HG02678 (cell line): ENCODE results near the gene RAB36.

Experiments used
- ATAC-seq: cut with Tn5 transposase; IDR thresholded peaks from one replicate; pipeline ENCODE4 v1.9.1; 2021; ENCODE audit warnings: mild to moderate bottlenecking, moderate library complexity; ENCODE audit not compliant: unreplicated experiment

Gene RAB36

DNA sequence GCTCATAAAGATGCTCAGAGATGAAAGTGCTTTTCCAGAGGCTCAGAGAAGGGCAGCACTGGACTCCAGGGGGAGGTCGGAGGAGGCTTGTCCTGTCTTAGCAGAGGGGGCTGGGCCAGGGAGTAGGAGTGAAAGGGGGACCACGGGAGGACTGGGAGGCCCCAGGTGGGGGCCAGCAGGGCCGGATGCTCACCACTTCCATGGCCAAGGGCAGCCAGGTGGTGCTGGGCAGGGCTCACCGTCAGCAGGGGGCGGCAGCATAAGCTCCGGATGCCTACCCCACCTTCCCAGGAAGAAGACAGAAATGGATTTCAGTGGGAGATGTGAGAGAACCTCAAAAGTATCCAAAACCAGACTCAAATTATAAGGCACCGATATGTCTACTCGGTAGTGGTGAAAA lies 11.0 kb downstream of the RAB36 start:
- ATAC-seq: no peak

DNA sequence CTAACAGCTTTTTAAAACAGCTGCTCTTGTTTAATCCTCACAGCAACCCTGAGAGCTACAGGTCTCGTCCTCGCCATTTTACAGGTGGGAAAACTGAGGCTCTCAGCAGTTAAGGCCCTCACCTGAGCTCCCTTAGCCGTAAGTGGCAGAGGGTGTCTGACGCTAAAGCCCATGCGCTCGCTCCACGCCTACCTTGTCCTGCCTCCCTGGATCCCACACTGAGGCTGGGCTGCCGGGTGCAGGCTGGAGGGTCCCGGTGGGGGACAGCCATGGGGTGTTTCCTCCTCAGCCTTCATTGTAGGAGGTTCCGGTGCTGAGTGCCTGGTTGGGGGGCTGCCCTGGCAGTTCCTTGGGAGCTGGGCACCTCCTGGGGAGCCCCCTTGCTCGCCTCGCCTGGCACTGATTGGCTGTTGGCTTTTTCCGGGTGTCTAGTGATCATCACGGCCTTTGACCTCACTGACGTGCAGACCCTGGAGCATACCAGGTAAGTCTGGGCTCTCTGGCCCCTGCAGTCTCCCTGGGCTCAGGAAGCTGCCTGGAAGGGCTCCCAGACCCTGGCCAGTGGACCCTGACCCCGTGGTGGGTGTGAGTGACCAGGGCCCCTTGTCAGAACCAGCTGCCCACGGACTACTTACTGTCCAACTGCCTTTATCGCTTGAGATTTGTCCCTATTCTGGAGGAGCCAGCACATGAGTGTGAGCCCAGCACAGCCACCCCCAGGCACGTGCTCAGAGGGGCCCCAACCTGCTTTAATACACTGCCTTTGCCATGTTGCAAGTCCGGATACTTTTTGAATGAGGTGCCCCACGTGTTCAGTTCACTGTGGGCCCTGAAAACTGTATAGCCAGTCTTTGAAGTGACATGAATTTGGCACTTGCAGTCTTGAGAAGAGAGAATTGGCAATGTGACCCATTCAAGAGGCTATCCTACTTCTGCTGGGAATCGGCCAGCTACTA lies 12.6 kb downstream of the RAB36 start:
- ATAC-seq: no peak

DNA sequence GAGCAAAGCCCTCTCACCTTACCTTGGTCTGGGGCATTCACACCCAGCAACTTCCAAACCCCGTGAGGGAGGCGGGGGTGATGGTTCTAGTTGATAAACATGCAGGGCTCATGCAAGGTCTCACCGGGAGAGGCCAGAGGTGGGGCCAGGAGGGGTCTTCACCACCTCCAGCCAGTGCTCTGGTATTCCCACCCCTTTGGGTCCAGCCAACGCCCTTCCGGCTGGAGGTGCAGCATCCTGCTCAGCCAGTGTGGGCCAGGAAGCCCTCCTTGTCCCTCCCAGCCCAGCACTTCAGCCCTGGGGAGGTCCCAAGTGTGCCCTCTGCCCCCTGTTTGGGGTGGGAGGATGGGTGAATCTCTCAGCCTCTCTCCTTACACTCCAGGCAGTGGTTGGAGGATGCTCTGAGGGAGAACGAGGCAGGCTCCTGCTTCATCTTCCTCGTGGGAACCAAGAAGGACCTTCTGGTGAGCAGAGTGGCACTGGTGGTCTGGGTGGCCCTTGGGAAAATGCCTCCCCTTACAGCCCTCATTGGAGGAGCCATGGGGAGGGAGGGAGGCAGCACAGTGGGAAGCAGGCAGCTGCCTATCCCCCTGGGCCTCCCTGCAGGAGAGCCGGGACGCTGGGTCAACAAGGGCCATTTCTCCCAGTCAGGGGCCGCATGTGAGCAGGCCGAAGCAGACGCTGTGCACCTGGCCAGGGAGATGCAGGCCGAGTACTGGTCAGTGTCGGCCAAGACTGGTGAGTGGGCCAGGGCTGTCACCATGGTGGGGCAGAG lies 13.4 kb downstream of the RAB36 start:
- no peak for ATAC-seq

DNA sequence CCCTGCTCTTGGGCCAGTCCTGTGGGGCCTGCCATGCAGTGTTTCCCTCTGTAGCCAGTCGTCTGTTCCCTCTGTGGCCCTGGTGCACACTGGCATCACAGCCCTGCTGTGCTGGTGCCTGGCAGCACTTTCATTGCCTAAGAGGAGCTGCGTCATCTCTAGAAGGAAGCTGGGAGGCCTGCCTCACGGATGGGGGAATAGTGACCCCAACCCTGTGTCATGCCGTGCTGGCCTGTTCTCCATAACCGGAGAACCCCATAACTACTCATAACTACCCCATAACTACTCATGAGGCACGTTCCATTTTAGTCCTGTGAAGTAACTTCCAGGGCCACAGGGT lies 14.0 kb downstream of the RAB36 start:
- no peak for ATAC-seq

DNA sequence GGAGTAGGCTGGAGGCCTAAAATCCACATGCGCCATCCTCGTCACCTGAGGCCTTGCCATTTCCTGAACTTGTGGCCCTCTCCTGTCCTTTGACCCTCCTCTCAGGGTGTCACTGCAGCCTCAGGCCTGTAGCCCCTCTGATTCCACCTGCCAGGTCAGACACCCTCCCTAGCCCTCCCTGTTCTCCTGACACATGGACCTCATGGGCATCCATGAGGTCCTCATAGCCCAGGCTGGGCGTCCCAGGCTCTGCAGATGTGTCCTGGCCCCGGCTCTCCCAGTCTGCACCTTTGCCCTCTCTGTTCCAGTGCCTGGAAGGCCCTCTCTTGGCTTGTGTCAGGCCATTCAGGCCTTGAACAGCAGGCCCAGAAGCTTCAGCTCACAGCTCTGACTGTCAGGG lies 15.8 kb downstream of the RAB36 start:
- ATAC-seq: no peak

DNA sequence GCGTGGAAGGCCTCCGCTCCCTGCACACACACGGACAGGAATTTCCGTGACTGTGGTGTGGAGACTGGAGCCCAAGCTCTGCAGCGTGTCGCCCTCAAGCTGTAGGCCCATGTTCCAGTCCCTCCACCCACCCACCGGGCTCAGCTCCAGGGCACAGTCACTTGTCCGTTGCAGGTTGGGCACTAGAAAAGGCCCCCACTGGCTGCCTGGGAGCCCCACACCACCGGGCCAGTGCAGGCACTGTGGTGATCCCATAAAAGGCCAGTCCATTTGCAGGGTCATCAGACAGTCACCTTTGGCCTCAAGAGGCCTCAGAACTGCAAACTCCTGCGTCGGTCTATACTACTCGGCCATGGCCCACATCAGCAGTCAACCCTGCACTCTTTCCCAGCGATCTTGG lies 16.3 kb downstream of the RAB36 start:
- no peak for ATAC-seq

DNA sequence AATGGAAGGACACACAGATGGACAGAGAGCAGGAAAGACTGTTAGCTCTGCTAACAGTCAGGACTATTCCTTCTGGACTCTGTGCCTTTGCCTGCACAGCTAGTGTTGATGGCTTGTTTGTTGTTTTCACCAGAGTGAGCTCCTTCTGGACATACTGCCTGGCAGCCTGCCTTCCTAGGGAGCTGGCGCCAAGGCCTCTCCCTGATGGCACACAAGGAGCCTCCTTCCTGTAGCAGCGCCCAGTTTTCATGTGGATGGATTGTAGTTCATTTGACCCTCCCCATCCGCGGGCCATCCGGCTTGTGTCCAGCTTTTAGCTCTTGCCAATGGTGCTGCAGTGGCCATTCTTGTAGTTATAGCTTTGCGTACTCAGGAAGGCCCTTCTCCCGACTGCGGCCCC lies 18.4 kb downstream of the RAB36 start:
- ATAC-seq: no peak

DNA sequence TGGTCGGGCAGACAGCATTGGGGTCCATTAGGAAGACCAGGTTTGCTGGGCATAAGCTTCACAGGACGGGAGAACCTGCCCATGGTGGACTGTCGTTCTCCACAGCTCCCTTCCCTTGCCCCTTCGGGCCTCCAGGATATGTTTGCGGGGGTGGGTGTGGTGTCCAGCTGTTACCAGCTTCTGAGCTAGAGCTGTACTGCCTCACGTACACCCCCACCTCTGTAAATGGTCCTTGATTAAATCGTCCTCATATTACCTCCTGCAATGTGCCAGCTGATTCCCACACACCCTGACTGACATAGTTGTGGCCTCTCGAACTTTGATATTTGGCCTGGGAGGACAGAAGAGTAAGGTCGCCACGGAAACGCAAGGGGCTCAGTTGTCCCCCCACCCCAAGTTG lies 18.8 kb downstream of the RAB36 start:
- no peak for ATAC-seq

DNA sequence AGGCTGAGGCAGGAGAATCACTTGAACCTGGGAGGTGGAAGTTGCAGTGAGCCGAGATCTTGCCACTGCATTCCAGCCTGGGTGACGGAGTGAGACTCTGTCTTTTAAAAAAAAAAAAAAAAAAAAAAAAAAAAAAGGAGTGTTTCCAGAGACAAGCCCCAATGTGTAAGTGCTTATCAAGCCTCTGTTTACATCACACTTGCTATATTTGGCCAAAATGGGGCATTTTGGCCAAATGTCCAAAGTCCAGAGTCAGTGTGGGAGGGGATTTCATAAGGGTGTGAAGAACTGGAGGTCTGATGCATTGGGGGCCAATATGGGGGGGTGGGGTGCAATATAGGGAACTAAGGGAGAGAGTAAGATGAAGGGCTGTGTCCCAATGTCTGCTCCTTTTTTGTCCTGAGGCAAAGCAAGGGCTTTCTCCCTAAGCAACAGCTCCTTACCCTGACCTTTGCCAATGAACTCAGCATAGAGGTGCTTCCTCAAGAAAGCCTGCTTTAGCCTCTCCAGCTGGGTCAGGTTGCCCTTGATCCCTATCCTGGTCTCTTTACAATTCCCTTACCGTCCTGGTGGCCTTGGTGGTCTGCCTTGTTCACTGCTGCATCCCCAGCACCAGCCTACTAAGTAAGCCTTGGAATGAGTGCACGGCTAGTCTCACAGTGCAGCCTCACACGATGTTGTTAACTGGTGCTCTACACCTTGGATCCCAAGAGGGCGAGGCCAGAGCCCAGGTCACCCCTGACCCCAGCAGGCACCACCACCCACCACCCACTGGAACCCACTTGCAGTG lies 21.0 kb downstream of the RAB36 start:
- no peak for ATAC-seq

DNA sequence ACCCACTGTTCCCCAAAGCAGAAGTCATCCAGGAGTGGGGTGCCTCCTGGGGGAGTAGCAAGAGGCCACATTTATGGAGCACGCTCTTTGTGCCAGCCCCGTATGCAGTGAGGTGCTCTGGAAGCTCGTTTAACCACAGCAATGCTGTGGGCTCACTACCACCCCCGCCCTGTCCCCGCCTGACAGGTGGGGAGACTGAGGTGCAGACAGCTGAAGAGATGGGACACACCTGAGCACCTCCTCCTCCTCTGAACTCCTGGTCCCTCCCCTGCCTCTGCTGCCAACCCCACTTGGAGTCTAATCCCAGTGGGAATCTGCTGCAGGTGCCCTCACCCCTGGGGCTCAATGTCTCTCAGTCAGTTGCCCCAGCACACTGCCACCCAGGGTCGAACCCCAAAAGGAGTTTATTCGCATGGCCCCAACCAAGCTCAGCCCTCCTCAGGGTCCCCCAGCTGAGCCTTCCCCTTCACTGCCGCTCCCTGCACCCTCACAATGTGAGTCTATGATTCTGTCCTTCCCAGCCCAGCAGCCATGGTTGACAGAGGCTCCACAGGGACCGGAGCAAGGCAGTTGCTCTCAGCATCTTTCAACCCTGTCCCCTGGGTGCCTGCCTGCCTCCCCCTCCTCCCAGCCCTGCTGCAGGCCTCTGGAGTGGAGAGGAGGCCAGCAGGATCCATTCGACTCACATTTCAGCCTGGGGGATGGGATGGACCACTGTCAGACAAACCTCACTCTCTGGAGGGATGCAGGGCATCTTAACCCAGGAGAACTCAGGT lies 21.8 kb downstream of the RAB36 start:
- ATAC-seq: no peak

DNA sequence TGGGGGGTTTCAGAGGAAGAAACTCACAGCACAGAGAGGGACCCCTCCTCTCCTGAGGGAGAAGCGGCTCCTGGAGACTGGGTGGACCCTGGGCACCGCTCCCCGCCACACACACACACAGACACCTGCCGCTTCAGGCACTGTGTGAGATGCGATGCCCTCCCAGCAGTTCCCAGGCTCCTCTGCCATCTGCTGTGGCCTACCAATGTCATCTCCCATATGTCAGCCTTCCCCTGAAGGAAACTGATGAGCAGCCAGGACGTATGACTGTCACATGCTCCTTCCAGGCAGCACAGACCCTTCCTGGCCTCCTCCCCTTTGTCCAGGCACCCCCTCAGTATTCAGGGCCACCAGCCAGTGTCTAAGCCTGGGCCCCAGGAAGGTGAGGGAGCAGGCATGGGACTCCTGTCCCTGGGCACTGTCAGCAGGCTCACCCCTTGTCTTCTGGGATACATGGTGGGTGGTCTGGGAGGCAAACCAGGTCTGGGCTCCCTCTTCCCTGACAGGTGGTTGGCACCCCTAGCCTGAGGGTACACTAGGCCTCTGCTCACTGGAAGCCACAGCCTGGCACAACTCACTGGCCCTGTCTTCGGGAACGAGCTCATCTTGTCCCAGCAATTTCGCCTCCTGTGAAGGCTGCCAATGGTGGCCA lies 23.2 kb downstream of the RAB36 start:
- ATAC-seq: no peak

DNA sequence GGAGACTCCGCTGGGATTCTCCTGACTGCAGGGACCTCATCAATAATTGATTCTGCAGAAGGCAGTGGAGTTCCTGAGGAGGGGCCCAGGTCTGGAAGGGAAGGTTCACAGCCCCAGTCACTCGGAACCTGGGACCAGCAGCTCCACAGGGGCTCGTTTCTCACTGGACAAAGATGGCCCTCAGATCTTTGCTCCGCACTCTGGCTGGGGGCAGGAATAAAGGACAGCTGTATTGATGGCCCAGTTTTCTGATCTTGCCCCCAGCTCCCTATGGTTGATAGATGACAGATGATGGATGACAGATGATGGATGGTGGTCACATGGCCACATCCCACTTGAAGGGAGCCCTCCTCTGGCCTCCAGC lies 23.7 kb downstream of the RAB36 start:
- ATAC-seq: no peak

DNA sequence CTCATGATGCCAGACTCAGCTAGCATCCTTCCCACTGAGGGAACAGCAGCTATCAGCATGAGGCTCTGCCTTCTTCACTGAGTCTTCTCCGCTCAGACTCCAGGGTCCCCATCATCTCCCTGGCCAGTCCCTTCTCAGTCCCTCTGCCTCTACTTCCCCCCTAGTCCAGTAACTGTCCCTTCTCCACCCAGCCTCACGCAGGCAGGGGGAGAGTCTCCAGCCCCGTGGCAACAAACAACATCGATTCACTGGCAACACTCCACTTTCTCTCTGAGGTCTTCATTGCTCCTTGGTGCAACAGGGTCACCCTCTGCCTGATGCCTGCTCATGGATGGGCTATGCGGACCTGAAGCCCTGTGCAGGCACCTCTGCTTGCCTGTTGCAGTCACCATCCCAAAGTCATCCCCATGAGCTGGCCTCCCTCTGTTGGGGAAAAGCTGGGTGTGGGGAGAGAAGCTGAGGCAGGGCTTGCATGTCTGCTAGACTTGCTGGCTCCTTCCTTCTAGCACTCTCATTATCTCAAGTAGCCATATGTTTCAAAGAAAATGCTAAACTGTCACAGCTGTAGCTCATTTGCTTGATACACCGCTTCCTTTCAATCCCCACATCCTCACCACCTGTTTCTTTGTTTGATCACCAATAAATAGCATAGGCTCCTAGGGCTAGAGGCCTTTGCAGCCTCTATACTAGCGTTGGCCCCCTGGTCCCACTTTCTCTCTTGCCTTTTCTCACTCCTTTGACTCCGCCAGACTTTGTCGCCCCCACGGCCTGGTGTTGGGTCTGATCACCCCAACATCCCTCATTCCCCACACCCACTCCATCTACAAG lies 30.8 kb downstream of the RAB36 start:
- no peak for ATAC-seq

DNA sequence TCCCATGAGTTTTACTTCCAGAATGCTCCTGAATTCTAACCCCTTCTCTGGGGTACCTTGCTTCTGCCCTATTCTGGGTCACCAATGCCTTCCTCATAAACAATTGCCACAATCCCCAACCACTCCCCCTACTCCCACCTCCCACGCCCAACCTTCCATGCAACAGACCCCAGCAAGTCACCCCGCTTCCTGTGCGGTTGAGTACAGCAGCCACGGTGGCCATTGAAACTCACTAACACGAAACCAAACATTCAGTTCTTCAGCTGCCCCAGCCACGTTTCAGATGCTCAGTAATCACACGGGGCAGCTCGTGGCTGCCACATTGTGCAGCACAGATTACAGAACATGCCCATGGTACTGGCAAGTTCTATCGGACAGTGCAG lies 31.4 kb downstream of the RAB36 start:
- ATAC-seq: no peak

DNA sequence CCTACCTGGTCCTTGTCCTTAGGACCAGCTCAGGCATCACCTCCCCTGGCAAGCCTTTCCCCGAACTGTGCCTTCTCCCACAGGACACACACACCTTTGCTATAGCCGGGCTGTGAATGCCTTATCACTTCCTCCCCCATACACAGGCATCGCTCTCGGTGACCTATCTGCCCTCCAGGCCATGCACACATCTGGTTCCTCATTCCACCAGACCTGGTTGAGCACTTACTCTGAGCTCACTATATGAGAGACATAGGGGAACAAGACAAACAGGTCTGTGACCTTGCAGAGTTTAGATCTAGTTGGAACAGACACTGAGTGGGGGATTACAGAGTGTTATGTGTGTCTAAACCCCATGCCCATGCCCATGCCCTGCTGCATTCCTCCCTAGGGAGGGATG lies 31.9 kb downstream of the RAB36 start:
- no peak for ATAC-seq

DNA sequence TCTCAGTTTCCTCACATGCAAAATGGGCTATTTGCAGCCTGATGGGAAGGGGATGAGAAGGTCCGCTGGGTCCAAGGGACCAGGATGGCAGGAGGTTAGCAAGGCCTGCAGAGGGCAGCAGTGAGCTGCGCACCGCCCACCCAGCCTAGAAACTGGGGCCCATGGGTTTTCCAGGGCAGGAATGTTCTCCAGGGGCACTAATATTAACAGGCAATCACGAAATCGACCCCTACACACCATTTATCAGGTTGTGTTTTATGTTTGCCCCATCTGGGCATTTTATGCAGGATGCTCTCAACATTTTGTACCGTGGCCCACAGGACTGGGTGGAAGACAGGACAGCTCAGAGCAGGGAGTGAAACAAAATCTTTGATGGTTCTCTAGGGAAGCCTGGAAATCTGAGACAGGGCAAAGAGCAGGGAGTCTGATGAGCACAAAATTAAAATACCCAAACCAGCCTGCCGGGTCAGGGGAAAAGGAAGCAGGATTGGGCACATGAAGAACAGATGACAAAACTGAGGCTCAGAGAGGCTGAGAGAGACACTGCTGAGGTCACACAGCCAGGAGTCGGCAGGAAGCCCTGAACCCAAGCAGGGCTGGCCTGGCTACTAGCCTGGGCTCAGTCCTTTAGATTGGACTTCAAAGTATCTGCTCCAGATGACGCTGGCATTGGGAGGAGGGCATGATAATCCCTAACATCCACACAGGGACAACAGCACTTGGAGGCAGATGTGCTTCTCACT lies 33.4 kb downstream of the RAB36 start:
- ATAC-seq: no peak

DNA sequence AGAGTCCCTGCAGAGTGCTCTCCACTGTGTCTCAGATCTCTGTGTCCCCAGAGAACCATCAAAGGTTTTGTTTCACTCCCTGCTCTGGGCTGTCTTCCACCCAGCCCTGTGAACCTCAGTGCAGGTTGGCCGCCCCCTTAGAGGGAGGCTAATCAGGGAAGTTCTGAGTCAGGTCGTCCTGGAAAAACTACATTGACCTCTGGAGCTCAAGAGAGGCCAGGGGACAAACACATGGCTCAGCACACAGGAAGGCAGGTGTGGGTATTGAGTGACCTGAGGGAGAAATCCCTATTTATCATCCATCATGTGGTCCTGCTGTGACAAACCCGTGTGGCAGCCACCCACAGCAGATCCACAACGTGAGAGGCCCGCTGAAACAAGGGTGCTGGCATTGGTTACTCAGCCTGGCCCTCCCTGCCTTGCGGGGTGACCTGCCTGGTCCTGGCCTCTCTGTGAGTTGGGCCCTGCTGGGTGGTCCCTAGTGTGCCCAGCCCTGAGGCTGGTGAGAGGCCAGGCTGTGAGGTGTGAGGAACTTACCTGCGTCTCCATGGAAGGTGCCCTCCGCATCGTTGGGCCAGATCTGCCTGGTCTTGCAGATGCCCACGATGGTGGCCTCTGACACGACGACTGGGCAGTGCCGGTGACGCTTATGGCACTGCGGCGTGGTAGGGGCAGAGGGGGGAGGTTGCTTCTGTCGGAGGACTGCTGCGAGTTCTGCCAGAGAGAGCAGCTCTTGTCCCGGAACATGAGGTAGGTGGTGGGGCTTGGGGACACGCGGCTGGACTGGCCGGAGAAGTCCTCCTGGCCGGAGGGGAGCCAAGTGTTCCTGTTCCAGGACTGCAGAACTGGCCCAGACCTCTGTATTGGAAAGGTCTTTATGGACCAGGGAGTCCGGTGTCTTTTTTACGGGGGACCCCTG lies 34.4 kb downstream of the RAB36 start:
- ATAC-seq: no peak
